ENCODE results near the gene TIAM2.

TIAM2 gene

DNA sequence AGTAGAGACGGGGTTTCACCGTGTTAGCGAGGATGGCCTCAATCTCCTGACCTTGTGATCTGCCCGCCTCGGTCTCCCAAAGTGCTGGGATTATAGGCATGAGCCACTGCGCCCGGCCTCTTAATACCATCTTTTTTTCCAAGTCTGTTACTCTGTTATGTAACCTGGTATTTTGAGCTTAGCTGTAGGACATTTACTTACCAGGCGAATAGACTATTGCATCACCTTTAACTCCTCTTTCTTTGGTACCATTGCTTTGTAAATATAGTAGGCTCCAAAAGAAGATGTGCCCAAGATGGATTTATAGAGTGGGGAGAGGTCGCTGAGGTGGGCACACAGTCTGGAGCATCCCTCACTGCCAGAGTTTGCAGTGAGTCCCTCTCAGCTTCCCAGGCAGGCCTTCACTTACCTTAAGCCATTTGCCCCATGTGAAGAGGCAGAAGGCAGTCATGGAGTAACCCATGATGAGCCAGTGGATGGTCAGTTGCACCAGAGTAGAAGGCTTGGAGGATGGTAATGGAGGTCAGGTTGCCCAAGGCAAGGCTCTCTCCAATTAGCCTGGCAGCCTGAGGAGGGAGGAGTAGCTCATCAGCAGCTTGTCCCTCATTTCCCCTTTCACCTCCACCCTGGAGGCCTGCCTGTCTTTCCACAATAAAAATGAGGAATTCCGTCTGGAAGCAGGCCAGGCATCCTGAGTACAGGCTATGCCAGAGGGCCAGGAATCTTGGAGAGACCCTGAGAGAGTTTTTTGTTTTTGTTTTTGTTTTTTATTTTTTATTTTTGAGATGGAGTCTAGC lies 9.7 kb downstream of the TIAM2 start:
- ATAC-seq (ENCODE audit: insufficient read depth, low read depth) (no peak), DNase-seq (no peak)
- no peak for TF ChIP-seq CTCF (IDR thresholded peaks at IDR 0.05; ENCODE audit: borderline replicate concordance, extremely low read depth, low read length, poor library complexity, severe bottlenecking)
- no peak for TF ChIP-seq EZH2 (IDR thresholded peaks at IDR 0.05; ENCODE audit: borderline replicate concordance, low read depth, low read length, severe bottlenecking)
- H3K4me2 ChIP-seq (ENCODE audit: insufficient read depth, low read length) = no peak overlapping the region
- H3K27ac ChIP-seq (ENCODE audit: low read length) = no peak overlapping the region
- no peaks in the 10 kb centered on the region for H3K36me3 ChIP-seq (ENCODE audit: insufficient read depth, low read length)
- no peaks in the 10 kb centered on the region for H3K9me3 ChIP-seq (ENCODE audit: insufficient read depth, low read length, severe bottlenecking)
- no peaks in the 10 kb centered on the region for H4K20me1 ChIP-seq (ENCODE audit: insufficient read depth, low read length)
- H3K27me3 ChIP-seq (ENCODE audit: insufficient read depth, low read length, poor library complexity) = no peaks in the 10 kb centered on the region
- no peak overlapping the region for H2AFZ ChIP-seq (ENCODE audit: low read depth, low read length)
- H3K9ac ChIP-seq (ENCODE audit: low read depth, low read length) = no peak overlapping the region
- no peaks in the 10 kb centered on the region for H3K4me1 ChIP-seq (ENCODE audit: insufficient read depth, low read length)
- no peaks in the 10 kb centered on the region for H3K79me2 ChIP-seq (ENCODE audit: insufficient read depth, low read length)
- no peak overlapping the region for H3K4me3 ChIP-seq (ENCODE audit: low read depth in 1 of 2, low read length in 2 of 2)

DNA sequence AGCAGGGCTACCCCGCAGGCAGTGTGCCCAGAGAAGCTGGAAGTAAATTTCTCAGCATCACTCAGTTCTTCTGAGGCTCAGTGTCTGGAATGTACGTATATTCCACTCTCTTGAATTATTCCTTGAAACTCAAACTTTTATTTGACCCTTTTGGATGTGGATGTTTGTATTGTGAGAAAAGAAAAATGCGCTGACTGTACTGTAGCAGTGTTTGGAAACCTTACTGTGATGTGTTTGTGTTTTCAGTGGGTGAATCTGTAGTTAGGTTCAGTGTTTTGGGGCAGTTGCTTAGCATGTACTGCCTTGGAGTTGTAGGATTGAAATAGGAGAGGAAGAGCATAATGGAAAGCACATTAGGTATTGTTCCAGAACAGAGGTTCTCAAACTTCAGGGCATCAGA lies 13.5 kb downstream of the TIAM2 start:
- Histone ChIP-seq H3K36me3 (ENCODE audit: insufficient read depth, low read length) (no peaks in the 10 kb centered on the region), H3K9ac (ENCODE audit: low read depth, low read length) (no peak overlapping the region), H3K4me1 (ENCODE audit: insufficient read depth, low read length) (no peaks in the 10 kb centered on the region), H4K20me1 (ENCODE audit: insufficient read depth, low read length) (no peaks in the 10 kb centered on the region), H3K27ac (ENCODE audit: low read length) (no peak overlapping the region), H3K79me2 (ENCODE audit: insufficient read depth, low read length) (no peaks in the 10 kb centered on the region), H3K9me3 (ENCODE audit: insufficient read depth, low read length, severe bottlenecking) (no peaks in the 10 kb centered on the region), H2AFZ (ENCODE audit: low read depth, low read length) (no peak overlapping the region), H3K4me3 (ENCODE audit: low read depth in 1 of 2, low read length in 2 of 2) (no peak overlapping the region), H3K4me2 (ENCODE audit: insufficient read depth, low read length) (no peak overlapping the region), H3K27me3 (ENCODE audit: insufficient read depth, low read length, poor library complexity) (no peaks in the 10 kb centered on the region)
- no peak for ATAC-seq (ENCODE audit: insufficient read depth, low read depth)
- DNase-seq = no peak
- TF ChIP-seq CTCF (IDR thresholded peaks at IDR 0.05; ENCODE audit: borderline replicate concordance, extremely low read depth, low read length, poor library complexity, severe bottlenecking) (no peak), EZH2 (IDR thresholded peaks at IDR 0.05; ENCODE audit: borderline replicate concordance, low read depth, low read length, severe bottlenecking) (no peak)

GRCh38 chr6:155010940-155011339 lies 15.8 kb downstream of the TIAM2 start:
- Histone ChIP-seq H3K9me3 (ENCODE audit: insufficient read depth, low read length, severe bottlenecking) (no peaks in the 10 kb centered on the region), H3K36me3 (ENCODE audit: insufficient read depth, low read length) (no peaks in the 10 kb centered on the region), H3K4me3 (ENCODE audit: low read depth in 1 of 2, low read length in 2 of 2) (no peak overlapping the region), H3K27ac (ENCODE audit: low read length) (no peak overlapping the region), H2AFZ (ENCODE audit: low read depth, low read length) (no peak overlapping the region), H3K4me1 (ENCODE audit: insufficient read depth, low read length) (no peaks in the 10 kb centered on the region), H3K9ac (ENCODE audit: low read depth, low read length) (no peak overlapping the region), H3K4me2 (ENCODE audit: insufficient read depth, low read length) (no peak overlapping the region), H3K27me3 (ENCODE audit: insufficient read depth, low read length, poor library complexity) (no peaks in the 10 kb centered on the region), H4K20me1 (ENCODE audit: insufficient read depth, low read length) (no peaks in the 10 kb centered on the region), H3K79me2 (ENCODE audit: insufficient read depth, low read length) (no peaks in the 10 kb centered on the region)
- TF ChIP-seq CTCF (IDR thresholded peaks at IDR 0.05; ENCODE audit: borderline replicate concordance, extremely low read depth, low read length, poor library complexity, severe bottlenecking) = no peak
- no peak for TF ChIP-seq EZH2 (IDR thresholded peaks at IDR 0.05; ENCODE audit: borderline replicate concordance, low read depth, low read length, severe bottlenecking)
- DNase-seq = no peak
- ATAC-seq (ENCODE audit: insufficient read depth, low read depth) = no peak

All from DND-41 (cell line).